Vagina (tissue), 2 donors: ENCODE results near the gene MYCBPAP.

ENCODE experiments used
- POLR2A ChIP-seq, 2 donors: fragments of 450-650 bp; IDR thresholded peaks; one replicate each; pipeline ENCODE4 v1.6.1; 2017; ENCODE audit warnings: antibody characterized with exemption in 2 of 2, mild to moderate bottlenecking in 2 of 2, moderate library complexity in 2 of 2
- TF ChIP-seq, protein P1 (sequence below), 3 experiments: fragments of 450-650 bp in 2 of 3; fragments of 200-600 bp in 1 of 3; sonication (generic) in 1 of 3; IDR thresholded peaks; one replicate each; pipeline ENCODE4 v1.5.1; 2017 to 2019; ENCODE audit warnings: antibody characterized with exemption in 3 of 3, mild to moderate bottlenecking in 2 of 3, moderate library complexity in 2 of 3

DNA sequence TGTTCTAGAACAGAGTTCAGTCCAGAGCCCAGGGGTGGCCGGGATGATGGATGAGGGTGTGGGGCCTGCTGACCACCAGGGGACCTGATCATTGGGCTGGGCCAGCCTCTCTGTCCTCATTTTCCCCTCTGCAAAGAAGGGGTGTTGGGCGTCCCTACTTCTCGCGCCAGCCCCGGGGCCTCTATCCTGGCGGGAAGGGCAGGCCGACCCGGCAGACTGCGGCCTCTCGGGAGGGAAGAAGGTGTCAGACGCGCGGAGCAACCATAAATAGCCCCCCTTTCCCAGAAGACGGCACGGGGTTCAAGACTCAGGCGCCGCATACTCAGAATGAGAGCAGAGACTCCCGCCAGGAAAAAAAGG lies 50.3 kb downstream of the MYCBPAP start:
- TF ChIP-seq, protein P1, sequence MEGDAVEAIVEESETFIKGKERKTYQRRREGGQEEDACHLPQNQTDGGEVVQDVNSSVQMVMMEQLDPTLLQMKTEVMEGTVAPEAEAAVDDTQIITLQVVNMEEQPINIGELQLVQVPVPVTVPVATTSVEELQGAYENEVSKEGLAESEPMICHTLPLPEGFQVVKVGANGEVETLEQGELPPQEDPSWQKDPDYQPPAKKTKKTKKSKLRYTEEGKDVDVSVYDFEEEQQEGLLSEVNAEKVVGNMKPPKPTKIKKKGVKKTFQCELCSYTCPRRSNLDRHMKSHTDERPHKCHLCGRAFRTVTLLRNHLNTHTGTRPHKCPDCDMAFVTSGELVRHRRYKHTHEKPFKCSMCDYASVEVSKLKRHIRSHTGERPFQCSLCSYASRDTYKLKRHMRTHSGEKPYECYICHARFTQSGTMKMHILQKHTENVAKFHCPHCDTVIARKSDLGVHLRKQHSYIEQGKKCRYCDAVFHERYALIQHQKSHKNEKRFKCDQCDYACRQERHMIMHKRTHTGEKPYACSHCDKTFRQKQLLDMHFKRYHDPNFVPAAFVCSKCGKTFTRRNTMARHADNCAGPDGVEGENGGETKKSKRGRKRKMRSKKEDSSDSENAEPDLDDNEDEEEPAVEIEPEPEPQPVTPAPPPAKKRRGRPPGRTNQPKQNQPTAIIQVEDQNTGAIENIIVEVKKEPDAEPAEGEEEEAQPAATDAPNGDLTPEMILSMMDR (IDR thresholded peaks at IDR 0.05): no peak
- TF ChIP-seq POLR2A (IDR thresholded peaks at IDR 0.05): no peak
